GM21390 (cell line): ENCODE results near the gene BCL7A.

Experiments
- ATAC-seq: cut with Tn5 transposase; IDR thresholded peaks from one replicate; pipeline ENCODE4 v1.9.1; 2021; ENCODE audit not compliant: unreplicated experiment

Gene BCL7A

DNA sequence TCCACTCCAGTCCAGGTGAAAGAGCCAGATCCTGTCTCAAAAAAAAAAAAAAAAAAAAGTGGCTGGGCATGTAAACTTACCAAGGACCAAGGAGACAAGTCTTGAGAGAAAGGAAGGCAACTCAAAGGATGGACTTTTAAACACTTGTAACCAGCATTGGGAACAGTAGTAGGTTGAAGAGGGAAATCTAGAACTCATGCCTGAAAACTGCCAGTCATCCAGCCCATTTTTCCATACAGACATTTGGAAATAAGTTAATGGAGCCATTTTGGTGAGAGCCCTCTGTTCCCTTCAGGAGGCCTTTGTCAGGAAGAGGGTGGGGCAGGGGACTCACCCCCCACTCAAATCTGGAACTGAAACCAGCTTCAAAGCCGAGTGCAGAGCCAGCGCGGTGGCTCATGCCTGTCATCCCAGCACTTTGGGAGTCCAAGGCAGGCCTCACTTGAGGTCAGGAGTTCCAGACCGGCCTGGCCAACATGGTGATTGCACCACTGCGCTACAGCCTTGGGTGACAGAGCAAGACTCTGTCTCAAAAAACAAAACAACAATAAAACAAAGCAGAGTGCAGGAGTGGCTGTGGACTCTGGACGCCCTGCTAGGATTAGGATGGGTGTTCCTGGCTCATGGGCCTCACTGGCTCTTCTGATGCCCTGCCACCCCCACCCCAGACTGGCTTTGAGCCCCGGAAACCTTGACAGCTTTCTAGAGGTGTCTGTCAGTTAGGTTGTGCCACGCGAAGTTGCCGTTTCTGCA is 55.2 kb downstream of the BCL7A start:
- no peak for ATAC-seq

DNA sequence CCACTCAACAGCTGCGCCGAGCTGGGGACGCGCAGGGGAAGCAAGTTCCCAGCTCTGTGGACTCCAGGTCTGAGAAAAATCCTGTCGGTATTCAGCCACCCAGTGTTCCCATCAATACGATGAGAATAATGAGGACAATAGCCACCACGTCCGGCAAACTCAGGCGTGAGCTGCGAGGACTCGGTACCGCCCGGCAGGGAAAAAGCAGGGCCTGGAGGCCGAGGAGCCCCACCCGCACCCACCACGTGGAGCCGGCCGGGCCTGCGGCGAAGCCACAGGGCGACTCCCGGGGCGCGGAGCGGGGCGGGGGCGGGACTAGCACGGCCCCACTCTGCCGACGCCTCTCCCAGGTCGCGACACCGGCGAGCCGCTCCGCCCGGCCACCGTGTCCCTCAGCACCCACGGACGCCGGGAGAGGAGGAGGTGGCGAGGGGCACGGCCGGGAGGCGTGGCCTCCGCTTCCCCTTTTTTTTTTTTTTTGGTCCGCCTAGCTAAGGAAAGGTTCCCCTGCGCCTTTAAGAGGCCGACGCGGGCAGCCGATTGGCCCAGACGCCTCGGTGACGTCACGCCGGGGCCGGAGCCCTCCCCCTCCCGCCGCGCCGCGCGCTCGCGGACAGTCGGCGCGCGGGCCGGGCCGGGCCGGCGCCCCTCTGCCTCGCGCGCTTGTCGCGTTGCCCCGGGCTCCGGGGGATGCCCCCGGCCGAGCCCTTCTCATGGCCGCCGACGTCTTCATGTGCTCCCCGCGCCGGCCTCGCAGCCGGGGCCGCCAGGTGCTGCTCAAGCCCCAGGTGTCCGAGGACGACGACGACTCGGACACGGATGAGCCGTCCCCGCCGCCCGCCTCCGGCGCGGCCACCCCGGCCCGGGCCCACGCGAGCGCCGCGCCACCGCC is 56.7 kb downstream of the BCL7A start, which contains the start of gene MLXIP:
MLXIP (plus strand) TSS at position 616 of the 892 bp plus-strand sequence; CDS start at position 714, 98 bp downstream.
- peak; percentile 77 for ATAC-seq

DNA sequence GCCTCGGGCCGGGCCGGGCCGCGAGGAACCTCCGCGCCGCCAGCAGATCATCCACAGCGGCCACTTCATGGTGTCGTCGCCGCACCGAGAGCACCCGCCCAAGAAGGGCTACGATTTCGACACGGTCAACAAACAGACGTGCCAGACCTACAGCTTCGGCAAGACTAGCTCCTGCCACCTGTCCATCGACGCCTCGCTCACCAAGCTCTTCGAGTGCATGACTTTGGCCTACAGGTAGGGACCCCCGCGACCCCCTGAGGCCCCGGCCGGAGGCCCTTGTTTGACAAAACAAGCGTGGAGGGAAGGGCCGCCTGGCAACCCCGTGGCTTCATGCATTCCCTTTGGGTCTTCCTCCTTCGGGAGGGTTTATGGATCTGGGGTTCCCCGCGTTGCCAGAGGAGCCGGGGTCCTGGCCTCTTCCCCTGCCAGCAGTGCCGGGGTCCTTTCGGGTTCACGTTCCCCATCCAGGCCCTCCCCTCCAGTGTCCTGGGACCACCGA is 57.4 kb downstream of the BCL7A start:
- ATAC-seq = no peak

- ATAC-seq = no peak
Observed at GRCh38 chr12:122079532-122080081, 57.9 kb downstream of the BCL7A start.

DNA sequence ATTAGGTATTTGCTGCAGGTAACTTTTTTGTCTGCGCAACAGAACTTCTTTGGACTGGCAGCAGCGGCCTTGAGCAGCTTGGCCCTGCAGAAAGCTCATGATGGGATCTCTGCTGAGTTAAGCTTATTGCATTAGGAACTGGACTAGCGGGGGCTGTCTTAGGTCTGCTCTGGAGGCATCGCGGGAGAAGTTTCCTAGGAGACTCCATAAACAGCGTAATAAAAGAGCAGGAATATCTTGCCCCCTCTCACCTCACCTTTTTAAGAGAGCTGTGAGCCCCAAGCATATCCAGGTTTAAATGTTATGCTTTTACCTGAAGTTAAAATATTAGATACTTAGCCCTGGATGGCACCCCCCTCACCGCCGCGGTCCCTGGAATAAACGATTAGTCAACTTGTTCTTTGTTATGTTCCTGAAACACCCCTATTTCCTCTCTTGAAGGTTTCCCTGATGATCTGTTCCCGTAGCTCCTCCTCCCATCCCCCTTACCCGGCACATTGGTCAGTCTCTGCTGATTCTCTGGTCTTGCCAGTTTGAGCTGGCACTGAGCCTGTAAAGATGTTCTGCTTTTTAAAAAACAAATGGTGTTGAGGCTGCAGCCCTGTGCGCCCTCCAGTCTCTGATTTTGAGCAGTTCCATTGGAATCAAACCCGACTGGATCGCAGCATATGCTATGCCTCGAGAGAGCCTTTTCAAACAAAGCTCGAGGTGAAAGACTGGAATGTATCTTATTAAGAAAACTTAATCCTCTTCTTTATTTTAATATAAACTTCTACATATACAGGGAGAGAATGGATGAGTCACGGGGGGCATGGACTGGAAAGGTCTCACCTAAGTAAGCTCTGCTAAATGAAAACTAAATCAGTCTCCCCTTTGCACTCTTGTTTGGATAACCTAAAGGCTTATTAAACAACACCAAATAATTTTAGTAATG is 58.7 kb downstream of the BCL7A start:
- no peak for ATAC-seq

- no peak for ATAC-seq
Observed at GRCh38 chr12:122081083-122081696, 59.5 kb downstream of the BCL7A start.

GRCh38 chr12:122081697-122082221 is 60.1 kb downstream of the BCL7A start:
- ATAC-seq = peak; percentile 44

DNA sequence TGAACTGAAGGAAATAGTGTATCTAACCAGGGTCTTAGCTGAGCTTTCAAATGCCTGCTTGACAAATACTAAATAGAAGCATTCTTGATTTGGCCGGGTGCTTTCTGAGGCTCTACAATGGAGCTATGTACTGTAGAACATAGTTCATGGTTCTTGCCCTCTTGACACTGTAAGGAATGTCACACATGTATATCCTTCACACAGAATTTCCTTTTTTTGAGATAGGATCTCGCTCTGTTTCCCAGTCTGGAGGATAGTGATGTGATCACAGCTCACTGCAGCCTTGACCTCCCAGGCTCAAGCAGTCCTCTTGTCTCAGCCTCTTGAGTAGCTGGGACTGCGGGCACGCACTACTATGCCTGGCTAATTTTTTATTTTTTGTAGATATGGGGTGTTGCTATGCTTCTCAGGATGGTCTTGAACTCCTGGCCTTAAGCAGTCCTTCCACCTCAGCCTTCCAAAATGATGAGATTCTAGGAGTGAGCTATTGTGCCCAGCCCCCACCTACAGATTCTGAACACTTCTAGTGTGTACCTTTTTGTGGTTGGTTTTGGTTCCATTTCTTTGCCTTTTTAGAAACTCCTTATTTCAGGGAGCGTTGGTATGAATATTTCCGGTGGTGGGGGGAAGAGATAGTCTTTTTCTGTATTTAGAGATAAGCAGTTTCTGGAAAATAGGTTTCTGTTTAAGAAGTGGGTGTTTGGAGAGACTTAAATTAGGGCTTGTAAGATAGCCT is 61.1 kb downstream of the BCL7A start:
- ATAC-seq = no peak

- ATAC-seq = no peak
Observed at GRCh38 chr12:122084857-122085405, 63.2 kb downstream of the BCL7A start.

GRCh38 chr12:122085591-122085990 is 63.9 kb downstream of the BCL7A start:
- ATAC-seq = no peak

- no peak for ATAC-seq
Observed at GRCh38 chr12:122086116-122086515, 64.4 kb downstream of the BCL7A start.

DNA sequence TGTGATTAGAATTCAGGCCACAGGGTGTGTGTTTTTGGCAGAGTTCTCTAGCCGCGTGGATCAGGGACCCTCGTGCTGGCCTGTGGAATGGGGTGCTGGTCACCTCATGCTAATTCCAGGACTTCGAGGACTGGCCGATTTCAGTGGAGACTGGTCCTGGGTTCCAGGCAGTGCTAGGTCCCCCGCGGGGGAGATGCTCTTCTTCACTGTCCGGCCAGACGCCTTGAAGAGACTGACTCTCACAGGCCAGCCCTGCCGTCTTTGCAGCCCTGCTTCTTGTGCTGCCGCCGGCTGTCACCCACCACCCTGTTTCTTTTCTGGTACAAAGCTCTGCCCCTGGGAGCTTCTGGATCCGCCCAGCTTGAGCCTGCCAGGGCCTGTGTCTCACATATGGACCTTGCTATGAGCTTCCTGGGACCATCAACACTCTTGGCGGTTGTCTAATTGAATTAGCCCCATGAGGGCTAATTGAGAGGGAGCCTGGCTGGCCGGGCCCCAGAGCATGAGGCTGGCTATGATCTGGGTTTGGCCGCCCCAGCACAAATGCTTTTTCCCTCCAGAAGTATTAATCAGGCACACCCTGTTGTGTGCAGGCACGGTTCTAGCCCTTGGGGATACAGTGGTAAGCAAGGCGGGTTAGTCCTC is 65.1 kb downstream of the BCL7A start:
- no peak for ATAC-seq

- no peak for ATAC-seq
Observed at GRCh38 chr12:122087431-122088178, 65.9 kb downstream of the BCL7A start.

GRCh38 chr12:122088179-122088810 is 66.6 kb downstream of the BCL7A start:
- ATAC-seq = no peak

DNA sequence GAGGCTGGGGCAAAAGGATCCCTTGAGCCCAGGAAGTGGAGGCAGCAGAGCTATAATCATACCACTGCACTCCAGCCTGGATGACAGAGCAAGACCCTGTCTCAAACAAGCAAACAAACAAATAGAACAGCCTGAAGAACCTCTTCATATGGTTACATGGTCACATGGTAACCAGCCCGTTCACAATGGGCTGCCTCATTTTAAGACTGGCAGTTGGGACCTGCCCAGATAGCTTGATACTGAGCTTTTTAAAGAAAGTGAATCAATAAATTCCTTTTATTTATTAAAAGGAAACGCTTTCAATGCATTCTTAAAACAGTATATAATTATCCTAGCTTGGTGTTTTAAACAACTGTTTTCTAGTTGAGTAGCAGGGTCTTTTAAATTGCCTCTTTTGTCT is 67.4 kb downstream of the BCL7A start:
- no peak for ATAC-seq

GRCh38 chr12:122090759-122091515 is 69.3 kb downstream of the BCL7A start:
- ATAC-seq = no peak
